SU-DHL-6 (cell line): ENCODE results near the gene NTF3.

Experiments used
- H2AFZ ChIP-seq: fragments of 200-600 bp; sonication (generic); 2 replicates; pipeline ENCODE4 v1.6.1; 2014; ENCODE audit warnings: low read depth, mild to moderate bottlenecking, moderate library complexity, mixed read lengths, antibody characterized with exemption, low read length; ENCODE audit not compliant: severe bottlenecking
- H3F3A ChIP-seq: fragments of 200-600 bp; shearing (Covaris generic); 2 replicates; pipeline ENCODE4 v1.6.0; 2016; ENCODE audit warnings: antibody characterized with exemption, mild to moderate bottlenecking; ENCODE audit not compliant: insufficient read depth
- H3K27ac ChIP-seq: fragments of 200-600 bp; sonication (generic); 2 replicates; pipeline ENCODE4 v1.5.1; 2016; ENCODE audit warnings: low read depth, mild to moderate bottlenecking, low read length, moderate library complexity, mixed read lengths
- H3K27me3 ChIP-seq: fragments of 200-600 bp; sonication (generic), shearing (Covaris generic); 2 replicates; pipeline ENCODE4 v1.6.0; 2014; ENCODE audit warnings: mild to moderate bottlenecking, low read length
- H3K36me3 ChIP-seq: fragments of 200-600 bp; sonication (generic); 2 replicates; pipeline ENCODE4 v1.6.1; 2014; ENCODE audit warnings: mild to moderate bottlenecking, low read length, mixed read lengths
- H3K4me2 ChIP-seq: fragments of 300-600, 200-600 bp; shearing (Covaris generic), sonication (generic); 2 replicates; pipeline ENCODE4 v1.6.0; 2014; ENCODE audit warnings: low read length, low read depth, mild to moderate bottlenecking; ENCODE audit not compliant: poor library complexity, severe bottlenecking
- H3K4me3 ChIP-seq: fragments of 200-600 bp; sonication (generic); 2 replicates; pipeline ENCODE4 v1.5.1; 2014; ENCODE audit warnings: antibody characterized with exemption, low read length, mild to moderate bottlenecking, mixed read lengths; ENCODE audit not compliant: insufficient read depth, poor library complexity, severe bottlenecking
- H3K79me2 ChIP-seq: fragments of 200-600 bp; sonication (generic); 2 replicates; pipeline ENCODE4 v1.6.1; 2014; ENCODE audit warnings: mild to moderate bottlenecking, low read length, moderate library complexity; ENCODE audit not compliant: insufficient read depth
- H3K9ac ChIP-seq: fragments of 200-600 bp; sonication (generic); 2 replicates; pipeline ENCODE4 v1.7.0; 2014; ENCODE audit warnings: mild to moderate bottlenecking, low read length
- H3K9me2 ChIP-seq: fragments of 200-600 bp; sonication (generic); replicated peaks from 2 replicates; pipeline ENCODE4 v1.6.1; 2014; ENCODE audit warnings: low read length; ENCODE audit not compliant: insufficient read depth
- H3K9me3 ChIP-seq: fragments of 200-600 bp; sonication (generic); 2 replicates; pipeline ENCODE4 v1.6.1; 2014; ENCODE audit warnings: low read length, mixed read lengths; ENCODE audit not compliant: insufficient read depth
- H4K20me1 ChIP-seq: fragments of 200-600 bp; sonication (generic); 2 replicates; pipeline ENCODE4 v1.6.1; 2014; ENCODE audit warnings: low read depth, mild to moderate bottlenecking, antibody characterized with exemption, low read length, moderate library complexity, mixed read lengths
- CTCF ChIP-seq: fragments of 200-600 bp; sonication (generic); IDR thresholded peaks from one replicate; pipeline ENCODE4 v1.5.1; 2017; ENCODE audit warnings: antibody characterized with exemption, mild to moderate bottlenecking, low read length, moderate library complexity; ENCODE audit not compliant: insufficient read depth, poor library complexity, severe bottlenecking
- EZH2phosphoT487 ChIP-seq: fragments of 200-600 bp; sonication (generic), shearing (Covaris generic); conservative IDR thresholded peaks from 2 replicates; pipeline ENCODE4 v1.6.1; 2018; ENCODE audit warnings: mild to moderate bottlenecking, antibody characterized with exemption, low read length, moderate library complexity, mixed read lengths

The NTF3 gene

GRCh38 chr12:5512601-5512970, 80.7 kb downstream of the NTF3 start:
- no peaks in the 10 kb centered on the region for H3K27me3 ChIP-seq
- no peaks in the 10 kb centered on the region for H3K79me2 ChIP-seq
- no peaks in the 10 kb centered on the region for H3F3A ChIP-seq

GRCh38 chr12:5513406-5513805, 81.5 kb downstream of the NTF3 start:
- Histone ChIP-seq H3K27me3 (no peaks in the 10 kb centered on the region), H2AFZ (no peak overlapping the region), H3K4me3 (no peak overlapping the region), H3K9me2 (no peaks in the 10 kb centered on the region), H3K4me2 (no peak overlapping the region), H3K9ac (no peak overlapping the region), H3K9me3 (no peaks in the 10 kb centered on the region), H3K36me3 (no peaks in the 10 kb centered on the region), H3F3A (no peaks in the 10 kb centered on the region), H3K27ac (no peak overlapping the region), H4K20me1 (no peaks in the 10 kb centered on the region), H3K79me2 (no peaks in the 10 kb centered on the region)
- TF ChIP-seq CTCF: no peak

More at GRCh38 chr12:5512601-5512970, 80.7 kb downstream of the NTF3 start:
- Histone ChIP-seq H3K9me3 (no peaks in the 10 kb centered on the region), H3K27ac (no peak overlapping the region), H3K36me3 (no peaks in the 10 kb centered on the region), H3K4me3 (no peak overlapping the region), H2AFZ (no peak overlapping the region), H3K9ac (no peak overlapping the region), H3K4me2 (no peak overlapping the region), H3K9me2 (no peaks in the 10 kb centered on the region), H4K20me1 (no peaks in the 10 kb centered on the region)
- TF ChIP-seq EZH2phosphoT487 (no peak), CTCF (no peak)

- Histone ChIP-seq H3K79me2 (no peaks in the 10 kb centered on the region), H3K4me3 (no peak overlapping the region)
Measured at GRCh38 chr12:5514016-5514415, 82.1 kb downstream of the NTF3 start.

More at GRCh38 chr12:5514016-5514415, 82.1 kb downstream of the NTF3 start:
- H3K9me3 ChIP-seq: no peaks in the 10 kb centered on the region
- H2AFZ ChIP-seq: no peak overlapping the region
- H3F3A ChIP-seq: no peaks in the 10 kb centered on the region
- TF ChIP-seq EZH2phosphoT487: no peak
- TF ChIP-seq CTCF: no peak
- no peak overlapping the region for H3K9ac ChIP-seq
- no peaks in the 10 kb centered on the region for H3K36me3 ChIP-seq
- H3K27me3 ChIP-seq: no peaks in the 10 kb centered on the region
- H3K27ac ChIP-seq: no peak overlapping the region
- no peaks in the 10 kb centered on the region for H3K9me2 ChIP-seq
- no peaks in the 10 kb centered on the region for H4K20me1 ChIP-seq
- H3K4me2 ChIP-seq: no peak overlapping the region
